ENCODE measurements around the gene ASB18. TPM values are rescaled to one million over a fixed set of nuclear protein-coding genes. Genes with fewer than 3 reads are reported as not detected.

The ASB18 gene
- total RNA-seq, 1 donor from 2014 or later, result not detected

DNA sequence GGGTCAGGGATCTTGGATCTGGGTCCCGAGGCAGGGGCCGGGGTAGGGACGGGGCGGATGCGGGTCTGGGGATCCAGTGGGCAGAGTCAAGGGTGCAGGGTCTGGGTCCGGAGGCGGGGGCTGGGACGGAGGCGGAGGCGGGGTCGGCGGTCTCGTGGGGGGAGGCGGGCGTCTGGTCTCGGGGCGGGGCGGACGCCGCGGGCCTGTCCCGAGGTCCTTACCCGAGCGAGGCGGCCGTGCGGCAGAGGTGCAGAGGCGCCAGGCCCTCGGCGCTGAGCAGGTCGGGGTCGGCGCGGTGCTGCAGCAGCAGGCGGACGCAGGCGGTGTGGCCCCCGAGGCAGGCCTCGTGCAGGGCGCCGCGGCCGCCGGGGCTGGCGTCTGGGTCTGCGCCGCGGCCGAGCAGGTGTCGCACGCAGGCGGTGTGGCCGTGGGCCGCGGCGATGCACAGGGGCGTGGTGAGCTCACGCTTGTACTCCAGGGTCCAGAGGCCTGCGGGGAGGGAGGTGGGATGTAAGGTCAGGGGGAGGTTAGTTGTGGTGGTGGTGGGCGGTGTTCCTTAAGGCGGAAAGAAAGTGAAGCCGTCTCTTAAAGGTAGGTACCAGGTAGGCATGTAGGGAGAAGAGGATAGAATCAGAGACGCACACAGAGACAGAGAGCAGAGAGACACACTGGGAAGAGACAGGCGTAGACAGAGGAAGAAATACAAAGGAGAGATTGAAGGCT lies 26.6 kb downstream of the ASB18 start:
- H3K4me2 ChIP-seq, result peak overlapping the region; percentile 64
- Mint-ChIP-seq H3K27ac (no peak overlapping the region), H3K27me3 (ENCODE audit: insufficient read depth, low read depth) (peaks cover 22% of the 10 kb centered on the region), H3K36me3 (peaks cover 5% of the 10 kb centered on the region), H3K4me3 (peak overlapping the region; percentile 73), H3K4me1 (peaks cover 20% of the 10 kb centered on the region), H3K9me3 (peaks cover 12% of the 10 kb centered on the region)
- DNase-seq (ENCODE audit: low spot score), result peak; percentile 54
- H3K9ac ChIP-seq, result no peak overlapping the region
- no peak for TF ChIP-seq EZH2 (IDR thresholded peaks at IDR 0.05)
- peak; percentile 47 for TF ChIP-seq EZH2phosphoT487 (IDR thresholded peaks at IDR 0.05)
- no peak overlapping the region for H3K27ac ChIP-seq
- peaks cover 13% of the 10 kb centered on the region for H3F3A ChIP-seq (ENCODE audit: low read depth)
- H3K27me3 ChIP-seq, result peaks cover 66% of the 10 kb centered on the region
- H2AFZ ChIP-seq (replicated peaks), result no peak overlapping the region
- H3K4me3 ChIP-seq, result no peak overlapping the region
- H3K9me3 ChIP-seq (ENCODE audit: low read depth), result peaks cover 2% of the 10 kb centered on the region
- H3K4me1 ChIP-seq, result peaks cover 9% of the 10 kb centered on the region
- H3K36me3 ChIP-seq, result no peaks in the 10 kb centered on the region
- H3K79me2 ChIP-seq (ENCODE audit: low read depth), result no peaks in the 10 kb centered on the region
- H4K20me1 ChIP-seq (ENCODE audit: low read depth), result no peaks in the 10 kb centered on the region

DNA sequence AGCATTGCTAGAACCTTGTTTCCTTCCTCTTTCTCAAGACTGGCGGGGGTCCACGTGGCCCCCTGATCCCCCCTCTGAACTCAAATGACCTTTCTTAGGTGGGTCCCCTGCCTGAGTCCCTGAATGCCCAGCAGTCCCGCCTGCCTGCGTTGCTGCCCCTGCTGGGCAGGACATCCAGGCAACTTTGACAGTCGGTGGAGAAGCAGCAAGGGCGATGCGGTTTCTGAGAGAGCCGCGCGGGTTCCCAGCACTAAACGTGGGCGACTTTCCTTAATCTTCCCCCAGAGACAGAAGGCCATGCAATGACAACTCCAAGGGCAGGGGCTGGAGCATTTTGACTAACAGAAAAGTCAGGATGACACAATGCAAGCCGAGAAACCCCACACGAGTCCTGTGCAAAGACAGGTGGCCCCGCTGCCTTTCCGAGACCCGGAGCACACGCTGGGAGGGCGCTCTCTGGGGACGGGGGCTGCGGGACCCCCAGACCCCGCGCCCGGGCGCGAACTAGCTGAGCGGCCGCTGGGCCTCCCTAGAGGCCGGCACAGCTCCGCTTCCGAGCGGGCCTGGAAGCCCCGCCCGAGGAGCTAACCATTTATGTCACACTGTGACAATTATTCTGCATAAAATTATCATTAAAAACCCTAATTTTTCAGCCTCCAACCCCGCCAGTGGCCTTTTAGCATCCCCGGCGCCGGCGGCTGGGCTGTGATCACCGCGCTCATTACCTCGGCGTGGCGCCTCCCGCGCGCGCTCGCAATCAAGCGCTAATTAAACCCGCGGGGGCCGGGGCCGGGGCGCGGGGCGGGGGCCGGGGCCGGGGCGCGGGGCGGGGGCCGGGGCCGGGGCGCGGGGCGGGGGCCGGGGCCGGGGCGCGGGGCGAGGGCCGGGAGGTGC lies 27.4 kb downstream of the ASB18 start:
- no peaks in the 10 kb centered on the region for H3K36me3 ChIP-seq
- Mint-ChIP-seq H3K27me3 (ENCODE audit: insufficient read depth, low read depth) (peaks cover 22% of the 10 kb centered on the region), H3K36me3 (peaks cover 5% of the 10 kb centered on the region), H3K4me1 (peaks cover 20% of the 10 kb centered on the region), H3K27ac (no peak overlapping the region), H3K9me3 (peaks cover 12% of the 10 kb centered on the region), H3K4me3 (peak overlapping the region; percentile 84)
- H3K4me2 ChIP-seq, result peak overlapping the region; percentile 65
- peak overlapping the region; percentile 38 for H3K4me3 ChIP-seq
- TF ChIP-seq, protein P1, sequence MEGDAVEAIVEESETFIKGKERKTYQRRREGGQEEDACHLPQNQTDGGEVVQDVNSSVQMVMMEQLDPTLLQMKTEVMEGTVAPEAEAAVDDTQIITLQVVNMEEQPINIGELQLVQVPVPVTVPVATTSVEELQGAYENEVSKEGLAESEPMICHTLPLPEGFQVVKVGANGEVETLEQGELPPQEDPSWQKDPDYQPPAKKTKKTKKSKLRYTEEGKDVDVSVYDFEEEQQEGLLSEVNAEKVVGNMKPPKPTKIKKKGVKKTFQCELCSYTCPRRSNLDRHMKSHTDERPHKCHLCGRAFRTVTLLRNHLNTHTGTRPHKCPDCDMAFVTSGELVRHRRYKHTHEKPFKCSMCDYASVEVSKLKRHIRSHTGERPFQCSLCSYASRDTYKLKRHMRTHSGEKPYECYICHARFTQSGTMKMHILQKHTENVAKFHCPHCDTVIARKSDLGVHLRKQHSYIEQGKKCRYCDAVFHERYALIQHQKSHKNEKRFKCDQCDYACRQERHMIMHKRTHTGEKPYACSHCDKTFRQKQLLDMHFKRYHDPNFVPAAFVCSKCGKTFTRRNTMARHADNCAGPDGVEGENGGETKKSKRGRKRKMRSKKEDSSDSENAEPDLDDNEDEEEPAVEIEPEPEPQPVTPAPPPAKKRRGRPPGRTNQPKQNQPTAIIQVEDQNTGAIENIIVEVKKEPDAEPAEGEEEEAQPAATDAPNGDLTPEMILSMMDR (IDR thresholded peaks at IDR 0.05), result no peak
- TF ChIP-seq EZH2phosphoT487 (IDR thresholded peaks at IDR 0.05) (peak; percentile 62), EZH2 (IDR thresholded peaks at IDR 0.05) (peak; percentile 76)
- no peak overlapping the region for H3K27ac ChIP-seq
- H3F3A ChIP-seq (ENCODE audit: low read depth), result peaks cover 13% of the 10 kb centered on the region
- no peak overlapping the region for H3K9ac ChIP-seq
- peaks cover 9% of the 10 kb centered on the region for H3K4me1 ChIP-seq
- peak; percentile 33 for DNase-seq (ENCODE audit: low spot score)
- H4K20me1 ChIP-seq (ENCODE audit: low read depth), result no peaks in the 10 kb centered on the region
- no peak overlapping the region for H2AFZ ChIP-seq (replicated peaks)
- H3K9me3 ChIP-seq (ENCODE audit: low read depth), result peaks cover 2% of the 10 kb centered on the region
- peaks cover 66% of the 10 kb centered on the region for H3K27me3 ChIP-seq
- no peaks in the 10 kb centered on the region for H3K79me2 ChIP-seq (ENCODE audit: low read depth)

DNA sequence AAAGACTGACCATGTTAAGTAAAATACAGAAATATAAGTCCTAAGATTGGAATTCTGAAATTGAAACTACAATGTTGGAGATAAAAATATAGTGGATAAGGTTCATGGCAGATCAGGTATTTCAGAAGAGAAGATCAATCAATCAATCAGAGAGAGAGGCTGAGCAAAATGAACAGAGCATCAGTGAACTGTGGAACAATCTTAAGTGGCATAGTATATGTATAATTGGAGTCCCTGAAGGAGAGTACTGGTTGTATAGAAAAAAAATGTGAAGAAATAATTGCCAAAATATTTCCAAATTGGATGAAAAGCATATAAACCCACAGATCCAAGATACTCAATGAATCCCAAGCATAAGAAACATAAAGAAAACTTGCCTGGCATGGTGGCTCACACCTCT lies 35.0 kb downstream of the ASB18 start:
- Histone ChIP-seq H3K79me2 (ENCODE audit: low read depth) (no peaks in the 10 kb centered on the region), H2AFZ (replicated peaks) (no peak overlapping the region), H3K27me3 (peaks cover 10% of the 10 kb centered on the region), H3K4me2 (no peak overlapping the region), H4K20me1 (ENCODE audit: low read depth) (no peaks in the 10 kb centered on the region), H3K4me3 (no peak overlapping the region), H3F3A (ENCODE audit: low read depth) (no peaks in the 10 kb centered on the region), H3K9ac (no peak overlapping the region), H3K36me3 (no peaks in the 10 kb centered on the region), H3K27ac (no peak overlapping the region), H3K9me3 (ENCODE audit: low read depth) (peaks cover 10% of the 10 kb centered on the region), H3K4me1 (no peaks in the 10 kb centered on the region)
- no peak for TF ChIP-seq EZH2 (IDR thresholded peaks at IDR 0.05)
- TF ChIP-seq EZH2phosphoT487 (IDR thresholded peaks at IDR 0.05), result no peak
- TF ChIP-seq, protein P1 (IDR thresholded peaks at IDR 0.05), result no peak
- Mint-ChIP-seq H3K9me3 (peaks cover 25% of the 10 kb centered on the region), H3K36me3 (peaks cover 2% of the 10 kb centered on the region), H3K4me3 (no peak overlapping the region), H3K27ac (no peak overlapping the region), H3K27me3 (ENCODE audit: insufficient read depth, low read depth) (no peaks in the 10 kb centered on the region), H3K4me1 (no peaks in the 10 kb centered on the region)
- no peak for DNase-seq (ENCODE audit: low spot score)

Measured in neural progenitor cell (in vitro differentiated cells).